ENCODE results near the gene RERE. TPM values are rescaled to one million over a fixed set of nuclear protein-coding genes. Genes with fewer than 3 reads are reported as not detected.

RERE gene
- total RNA-seq, 1 donor: 55.0 TPM

GRCh38 chr1:8439015-8439702, 378.3 kb downstream of the RERE start:
- peak; percentile 92 for DNase-seq (ENCODE audit: insufficient read length, low spot score, missing footprints)
- H3K4me2 ChIP-seq (ENCODE audit: insufficient read depth, low read length): peak overlapping the region; percentile 42
- H3K27ac ChIP-seq (ENCODE audit: low read depth, low read length): peak overlapping the region; percentile 76
- no peak overlapping the region for H2AFZ ChIP-seq (ENCODE audit: low read length)
- no peak for TF ChIP-seq CTCF (IDR thresholded peaks at IDR 0.05; ENCODE audit: extremely low read depth, low read depth, low read length)
- H3K79me2 ChIP-seq (ENCODE audit: insufficient read depth, low read length): peaks cover 14% of the 10 kb centered on the region
- no peaks in the 10 kb centered on the region for H3K9me3 ChIP-seq (ENCODE audit: low read depth, low read length)
- peaks cover 5% of the 10 kb centered on the region for H4K20me1 ChIP-seq (ENCODE audit: insufficient read depth, low read length)
- H3K4me1 ChIP-seq (ENCODE audit: insufficient read depth, low read length): peaks cover 7% of the 10 kb centered on the region
- no peaks in the 10 kb centered on the region for H3K27me3 ChIP-seq (ENCODE audit: insufficient read depth, low read length)
- no peak overlapping the region for H3K4me3 ChIP-seq (ENCODE audit: insufficient read depth, low read length)
- H3K36me3 ChIP-seq (ENCODE audit: insufficient read depth, low read length): no peaks in the 10 kb centered on the region

DNA sequence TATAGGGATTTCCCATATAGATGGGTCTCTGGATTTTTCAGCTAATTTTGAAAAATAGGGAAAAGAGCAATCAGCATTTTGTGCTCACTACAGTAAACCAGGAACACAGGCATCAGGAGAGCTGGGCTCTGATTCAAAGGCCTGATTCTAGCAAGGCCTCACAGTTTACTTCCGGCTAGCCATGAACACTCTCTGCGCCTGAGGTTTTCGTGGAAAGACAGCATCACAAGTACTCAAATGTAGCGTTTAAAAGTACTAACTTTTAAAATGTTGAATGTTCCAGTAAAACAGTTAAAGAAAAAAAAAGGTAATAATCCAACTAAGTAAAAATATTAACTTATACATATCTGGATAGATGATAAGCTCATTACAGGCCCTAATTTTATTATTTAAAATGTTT, 379.0 kb downstream of the RERE start:
- peak overlapping the region; percentile 76 for H3K27ac ChIP-seq (ENCODE audit: low read depth, low read length)
- TF ChIP-seq CTCF (IDR thresholded peaks at IDR 0.05; ENCODE audit: extremely low read depth, low read depth, low read length): no peak
- H3K4me1 ChIP-seq (ENCODE audit: insufficient read depth, low read length): peaks cover 7% of the 10 kb centered on the region
- no peaks in the 10 kb centered on the region for H3K9me3 ChIP-seq (ENCODE audit: low read depth, low read length)
- H3K79me2 ChIP-seq (ENCODE audit: insufficient read depth, low read length): peaks cover 16% of the 10 kb centered on the region
- H2AFZ ChIP-seq (ENCODE audit: low read length): no peak overlapping the region
- no peaks in the 10 kb centered on the region for H3K27me3 ChIP-seq (ENCODE audit: insufficient read depth, low read length)
- no peak overlapping the region for H3K4me3 ChIP-seq (ENCODE audit: insufficient read depth, low read length)
- no peaks in the 10 kb centered on the region for H3K36me3 ChIP-seq (ENCODE audit: insufficient read depth, low read length)
- peaks cover 8% of the 10 kb centered on the region for H4K20me1 ChIP-seq (ENCODE audit: insufficient read depth, low read length)
- H3K4me2 ChIP-seq (ENCODE audit: insufficient read depth, low read length): no peak overlapping the region
- DNase-seq (ENCODE audit: insufficient read length, low spot score, missing footprints): peak; percentile 82

DNA sequence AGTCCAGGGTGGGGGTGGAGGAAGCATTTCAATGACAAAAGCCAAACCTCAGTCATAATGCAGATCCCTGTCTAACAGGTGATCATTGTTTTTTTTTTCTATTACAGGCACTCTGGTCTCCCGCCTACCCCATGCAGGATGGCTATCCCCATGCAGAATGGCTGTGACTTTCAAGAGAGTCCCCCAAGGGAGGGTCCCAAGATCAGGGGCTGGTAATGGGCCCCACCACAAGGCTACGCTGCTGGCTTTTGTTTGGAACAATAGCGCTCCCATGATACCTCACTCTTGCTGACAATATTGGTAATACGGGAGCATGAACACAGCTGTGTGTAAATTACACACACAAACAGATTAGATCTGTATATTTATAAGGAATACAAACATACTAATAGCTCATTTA, 380.1 kb downstream of the RERE start:
- no peaks in the 10 kb centered on the region for H3K27me3 ChIP-seq (ENCODE audit: insufficient read depth, low read length)
- no peak overlapping the region for H3K27ac ChIP-seq (ENCODE audit: low read depth, low read length)
- H3K9me3 ChIP-seq (ENCODE audit: low read depth, low read length): no peaks in the 10 kb centered on the region
- H3K4me3 ChIP-seq (ENCODE audit: insufficient read depth, low read length): no peak overlapping the region
- H2AFZ ChIP-seq (ENCODE audit: low read length): no peak overlapping the region
- no peaks in the 10 kb centered on the region for H3K36me3 ChIP-seq (ENCODE audit: insufficient read depth, low read length)
- H4K20me1 ChIP-seq (ENCODE audit: insufficient read depth, low read length): peaks cover 8% of the 10 kb centered on the region
- no peak overlapping the region for H3K4me2 ChIP-seq (ENCODE audit: insufficient read depth, low read length)
- no peak for TF ChIP-seq CTCF (IDR thresholded peaks at IDR 0.05; ENCODE audit: extremely low read depth, low read depth, low read length)
- peaks cover 7% of the 10 kb centered on the region for H3K4me1 ChIP-seq (ENCODE audit: insufficient read depth, low read length)
- no peak for DNase-seq (ENCODE audit: insufficient read length, low spot score, missing footprints)
- peaks cover 22% of the 10 kb centered on the region for H3K79me2 ChIP-seq (ENCODE audit: insufficient read depth, low read length)

- Histone ChIP-seq H3K79me2 (ENCODE audit: insufficient read depth, low read length) (peaks cover 27% of the 10 kb centered on the region), H3K27me3 (ENCODE audit: insufficient read depth, low read length) (no peaks in the 10 kb centered on the region), H2AFZ (ENCODE audit: low read length) (no peak overlapping the region), H3K4me3 (ENCODE audit: insufficient read depth, low read length) (no peak overlapping the region), H3K36me3 (ENCODE audit: insufficient read depth, low read length) (no peaks in the 10 kb centered on the region), H3K9me3 (ENCODE audit: low read depth, low read length) (no peaks in the 10 kb centered on the region), H3K27ac (ENCODE audit: low read depth, low read length) (no peak overlapping the region), H3K4me2 (ENCODE audit: insufficient read depth, low read length) (no peak overlapping the region), H4K20me1 (ENCODE audit: insufficient read depth, low read length) (peaks cover 12% of the 10 kb centered on the region), H3K4me1 (ENCODE audit: insufficient read depth, low read length) (peaks cover 7% of the 10 kb centered on the region)
- no peak for DNase-seq (ENCODE audit: insufficient read length, low spot score, missing footprints)
- TF ChIP-seq CTCF (IDR thresholded peaks at IDR 0.05; ENCODE audit: extremely low read depth, low read depth, low read length): no peak
These were observed 381.8 kb downstream of the RERE start for GRCh38 chr1:8435569-8436071.

Measured in osteoblast (primary cell).